Measurements from ENCODE around the gene SYTL3.
"Not testable (repeated sequence)": the region's sequence is repeated elsewhere in the genome, so short reads cannot be mapped to it uniquely, and the experiment has no call there.

SYTL3 gene

GRCh38 chr6:158622545-158623190 lies 27.2 kb upstream of the SYTL3 start:
- DNase-seq, result no peak

- DNase-seq, result no peak
These were observed 24.9 kb upstream of the SYTL3 start for GRCh38 chr6:158624684-158625682.

- no peak for DNase-seq
These were observed 24.0 kb upstream of the SYTL3 start for GRCh38 chr6:158625881-158626305.

GRCh38 chr6:158626360-158627167 lies 23.3 kb upstream of the SYTL3 start:
- DNase-seq, result no peak

- no peak for DNase-seq
These were observed 22.5 kb upstream of the SYTL3 start for GRCh38 chr6:158627168-158627939.

GRCh38 chr6:158627940-158628211 lies 22.0 kb upstream of the SYTL3 start:
- DNase-seq, result no peak

- DNase-seq, result no peak
These were observed 21.3 kb upstream of the SYTL3 start for GRCh38 chr6:158628542-158628941.

- no peak for DNase-seq
These were observed 20.3 kb upstream of the SYTL3 start for GRCh38 chr6:158629367-158630221.

GRCh38 chr6:158630938-158631616 lies 18.8 kb upstream of the SYTL3 start:
- no peak for DNase-seq

GRCh38 chr6:158631678-158632537 lies 17.9 kb upstream of the SYTL3 start:
- DNase-seq, result no peak

- DNase-seq, result not testable (repeated sequence)
These were observed 17.2 kb upstream of the SYTL3 start for GRCh38 chr6:158632538-158633119.

- no peak for DNase-seq
These were observed 16.7 kb upstream of the SYTL3 start for GRCh38 chr6:158633127-158633526.

GRCh38 chr6:158634695-158635426 lies 15.0 kb upstream of the SYTL3 start:
- no peak for DNase-seq

- no peak for DNase-seq
These were observed 14.3 kb upstream of the SYTL3 start for GRCh38 chr6:158635427-158636073.

- no peak for DNase-seq
These were observed 13.1 kb upstream of the SYTL3 start for GRCh38 chr6:158636778-158637177.

GRCh38 chr6:158638324-158638854 lies 11.5 kb upstream of the SYTL3 start:
- DNase-seq, result no peak

- DNase-seq, result no peak
These were observed 10.8 kb upstream of the SYTL3 start for GRCh38 chr6:158639056-158639455.

GRCh38 chr6:158640519-158640918 lies 9.3 kb upstream of the SYTL3 start:
- no peak for DNase-seq

All from RPMI8226 (cell line).